Measurements from ENCODE around the gene SFT2D2.
"Not testable (repeated sequence)": the region's sequence is repeated elsewhere in the genome, so short reads cannot be mapped to it uniquely, and the experiment has no call there.

SFT2D2 gene

GRCh38 chr1:168225476-168226190, at the start of gene SFT2D2:
Gene SFT2D2 (plus strand): TSS chr1:168226004. CDS start chr1:168226080, 76 bp downstream.
- no peaks in the 10 kb centered on the region for H3K9me3 Mint-ChIP-seq
- DNase-seq (peak; percentile 79), ATAC-seq (replicated peaks) (peak; percentile 84 to 86)
- H3K4me1 Mint-ChIP-seq, result peaks cover 34 to 47% of the 10 kb centered on the region in 2 donors
- H3K36me3 Mint-ChIP-seq, result peaks cover 9 to 24% of the 10 kb centered on the region in 2 donors
- peak within 1 kb of the TSS; percentile 94 to 95 for H3K4me3 Mint-ChIP-seq
- H3K27ac Mint-ChIP-seq, result peak within 1 kb of the TSS; percentile 94
- peaks cover 0 to 5% of the 10 kb centered on the region in 2 donors for H3K27me3 Mint-ChIP-seq

- H3K27me3 Mint-ChIP-seq, result peaks cover 15 to 20% of the 10 kb centered on the region in 2 donors
- no peak for DNase-seq
- no peaks in the 10 kb centered on the region for H3K9me3 Mint-ChIP-seq
- no peaks in the 10 kb centered on the region for H3K36me3 Mint-ChIP-seq
- ATAC-seq (replicated peaks), result peak in 1 of 2 donors; percentile 2
- no peak overlapping the region for H3K4me3 Mint-ChIP-seq
- peaks cover 0 to 2% of the 10 kb centered on the region in 2 donors for H3K4me1 Mint-ChIP-seq
- no peak overlapping the region for H3K27ac Mint-ChIP-seq
Measured at GRCh38 chr1:168178227-168178637, 47.6 kb upstream of the SFT2D2 start.

GRCh38 chr1:168178638-168179437, 47.0 kb upstream of the SFT2D2 start, which contains the start of gene TIPRL:
Gene TIPRL (plus strand): TSS chr1:168178962. CDS start chr1:168179078, 116 bp downstream.
- H3K4me1 Mint-ChIP-seq, result peaks cover 0 to 3% of the 10 kb centered on the region in 2 donors
- ATAC-seq (replicated peaks) (peak; percentile 86 to 90), DNase-seq (peak; percentile 96)
- H3K27me3 Mint-ChIP-seq, result peaks cover 9 to 14% of the 10 kb centered on the region in 2 donors
- H3K36me3 Mint-ChIP-seq, result peaks cover 0 to 2% of the 10 kb centered on the region in 2 donors
- H3K9me3 Mint-ChIP-seq, result no peaks in the 10 kb centered on the region
- no peak within 1 kb of the TSS for H3K27ac Mint-ChIP-seq
- H3K4me3 Mint-ChIP-seq, result no peak within 1 kb of the TSS

- peaks cover 0 to 5% of the 10 kb centered on the region in 2 donors for H3K4me1 Mint-ChIP-seq
- no peak overlapping the region for H3K27ac Mint-ChIP-seq
- no peak overlapping the region for H3K4me3 Mint-ChIP-seq
- peaks cover 0 to 4% of the 10 kb centered on the region in 2 donors for H3K36me3 Mint-ChIP-seq
- ATAC-seq (replicated peaks) (peak; percentile 17 to 31), DNase-seq (no peak)
- H3K27me3 Mint-ChIP-seq, result peaks cover 9 to 11% of the 10 kb centered on the region in 2 donors
- no peaks in the 10 kb centered on the region for H3K9me3 Mint-ChIP-seq
Measured at GRCh38 chr1:168179438-168180147, 46.2 kb upstream of the SFT2D2 start.

- peaks cover 4 to 6% of the 10 kb centered on the region in 2 donors for H3K27me3 Mint-ChIP-seq
- no peaks in the 10 kb centered on the region for H3K9me3 Mint-ChIP-seq
- peaks cover 0 to 5% of the 10 kb centered on the region in 2 donors for H3K4me1 Mint-ChIP-seq
- H3K27ac Mint-ChIP-seq, result no peak overlapping the region
- H3K4me3 Mint-ChIP-seq, result no peak overlapping the region
- ATAC-seq (replicated peaks) (no peak), DNase-seq (no peak)
- H3K36me3 Mint-ChIP-seq, result peaks cover 1 to 4% of the 10 kb centered on the region in 2 donors
Measured at GRCh38 chr1:168180148-168180524, 45.7 kb upstream of the SFT2D2 start.

- DNase-seq; H3K27me3 Mint-ChIP-seq; H3K4me3 Mint-ChIP-seq; H3K9me3 Mint-ChIP-seq; H3K4me1 Mint-ChIP-seq; ATAC-seq (replicated peaks); H3K36me3 Mint-ChIP-seq; H3K27ac Mint-ChIP-seq: not testable (repeated sequence)
Measured at GRCh38 chr1:168181063-168181720, 44.6 kb upstream of the SFT2D2 start.

GRCh38 chr1:168187177-168187576, 38.6 kb upstream of the SFT2D2 start:
- Mint-ChIP-seq H3K36me3 (peaks cover 21 to 39% of the 10 kb centered on the region in 2 donors), H3K9me3 (no peaks in the 10 kb centered on the region), H3K4me1 (peaks cover 0 to 3% of the 10 kb centered on the region in 2 donors), H3K4me3 (no peak overlapping the region), H3K27ac (no peak overlapping the region), H3K27me3 (no peaks in the 10 kb centered on the region)
- ATAC-seq (replicated peaks) (no peak), DNase-seq (no peak)

GRCh38 chr1:168190403-168190802, 35.4 kb upstream of the SFT2D2 start:
- no peak for DNase-seq
- H3K4me3 Mint-ChIP-seq, result no peak overlapping the region
- peaks cover 29 to 55% of the 10 kb centered on the region in 2 donors for H3K36me3 Mint-ChIP-seq
- no peak overlapping the region for H3K27ac Mint-ChIP-seq
- H3K9me3 Mint-ChIP-seq, result no peaks in the 10 kb centered on the region
- no peak for ATAC-seq (replicated peaks)
- no peaks in the 10 kb centered on the region for H3K4me1 Mint-ChIP-seq
- no peaks in the 10 kb centered on the region for H3K27me3 Mint-ChIP-seq

GRCh38 chr1:168195199-168196135, 30.3 kb upstream of the SFT2D2 start:
- no peaks in the 10 kb centered on the region for H3K27me3 Mint-ChIP-seq
- H3K27ac Mint-ChIP-seq, result no peak overlapping the region
- ATAC-seq (replicated peaks) (no peak), DNase-seq (no peak)
- H3K9me3 Mint-ChIP-seq, result no peaks in the 10 kb centered on the region
- peaks cover 2 to 4% of the 10 kb centered on the region in 2 donors for H3K4me1 Mint-ChIP-seq
- peaks cover 33 to 46% of the 10 kb centered on the region in 2 donors for H3K36me3 Mint-ChIP-seq
- no peak overlapping the region for H3K4me3 Mint-ChIP-seq

- ATAC-seq (replicated peaks), result no peak
Measured at GRCh38 chr1:168199056-168199455, 26.7 kb upstream of the SFT2D2 start.

GRCh38 chr1:168202941-168203654, 22.7 kb upstream of the SFT2D2 start:
- ATAC-seq (replicated peaks), result no peak
- Mint-ChIP-seq H3K4me3 (no peak overlapping the region), H3K36me3 (peaks cover 33 to 61% of the 10 kb centered on the region in 2 donors), H3K4me1 (no peaks in the 10 kb centered on the region), H3K27me3 (no peaks in the 10 kb centered on the region), H3K27ac (no peak overlapping the region), H3K9me3 (peaks cover 0 to 4% of the 10 kb centered on the region in 2 donors)
- no peak for DNase-seq

More at GRCh38 chr1:168199056-168199455, 26.7 kb upstream of the SFT2D2 start:
- Mint-ChIP-seq H3K36me3 (peaks cover 36 to 55% of the 10 kb centered on the region in 2 donors), H3K4me3 (no peak overlapping the region), H3K27ac (no peak overlapping the region), H3K4me1 (peaks cover 2 to 4% of the 10 kb centered on the region in 2 donors), H3K9me3 (no peaks in the 10 kb centered on the region), H3K27me3 (no peaks in the 10 kb centered on the region)
- DNase-seq, result no peak

GRCh38 chr1:168206111-168206510, 19.7 kb upstream of the SFT2D2 start:
- H3K27me3 Mint-ChIP-seq, result no peaks in the 10 kb centered on the region
- DNase-seq (no peak), ATAC-seq (replicated peaks) (no peak)
- no peak overlapping the region for H3K27ac Mint-ChIP-seq
- no peak overlapping the region for H3K4me3 Mint-ChIP-seq
- no peaks in the 10 kb centered on the region for H3K4me1 Mint-ChIP-seq
- H3K36me3 Mint-ChIP-seq, result peaks cover 18 to 48% of the 10 kb centered on the region in 2 donors
- peaks cover under 1 to 4% of the 10 kb centered on the region in 2 donors for H3K9me3 Mint-ChIP-seq

Data from stimulated activated naive B cell treated with anti-CD40 and anti-IgM and Interleukin-4, amounts not matched to agents 10 μg/mL and 1 μg/mL and 100 μg/mL, for 72 hours (primary cell).